SK-N-MC (cell line): ENCODE data around the gene LINGO4.

Experiments used
- DNase-seq: peaks from one replicate; pipeline ENCODE4 v3.0.0-alpha.2; 2011; ENCODE audit warnings: low read depth, low spot score
- H3K27ac ChIP-seq: fragments of 200-600 bp; sonication (generic); 2 replicates; pipeline ENCODE4 v1.5.1; 2016; ENCODE audit warnings: mixed run types
- H3K36me3 ChIP-seq: fragments of 200-600 bp; sonication (generic); 2 replicates; pipeline ENCODE4 v1.6.1; 2017; ENCODE audit warnings: antibody characterized with exemption, low read length, mixed read lengths; ENCODE audit not compliant: insufficient read depth
- H3K4me3 ChIP-seq: fragments of 200-600 bp; sonication (generic); 2 replicates; pipeline ENCODE4 v1.5.1; 2016
- H3K9ac ChIP-seq: fragments of 200-600 bp; sonication (generic); 2 replicates; pipeline ENCODE4 v1.8.0; 2017; ENCODE audit warnings: mixed run types, mixed read lengths; ENCODE audit not compliant: insufficient read length
- H3K9me3 ChIP-seq: fragments of 200-600 bp; sonication (generic); 2 replicates; pipeline ENCODE4 v1.6.1; 2017; ENCODE audit warnings: low read depth, mild to moderate bottlenecking, antibody characterized with exemption, low read length, moderate library complexity, mixed read lengths
- EZH2 ChIP-seq: fragments of 200-600 bp; sonication (generic); IDR thresholded peaks from one replicate; pipeline ENCODE4 v1.6.1; 2017; ENCODE audit warnings: antibody characterized with exemption
- FOXP2 ChIP-seq: optimal IDR thresholded peaks from 2 replicates; pipeline ENCODE3; 2011; ENCODE audit warnings: mild to moderate bottlenecking, moderate library complexity; ENCODE audit not compliant: insufficient read depth; ENCODE audit errors: extremely low read length, control extremely low read depth
- POLR2AphosphoS5 ChIP-seq: IDR thresholded peaks from 2 replicates; pipeline ENCODE4 v1.6.1; 2012; ENCODE audit warnings: mild to moderate bottlenecking, low read depth, low read length, borderline replicate concordance

Gene LINGO4

GRCh38 chr1:151847867-151848596 is 42.8 kb upstream of the LINGO4 start:
- Histone ChIP-seq H3K9me3 (no peaks in the 10 kb centered on the region), H3K27ac (no peak overlapping the region), H3K9ac (no peak overlapping the region), H3K4me3 (no peak overlapping the region), H3K36me3 (no peaks in the 10 kb centered on the region)
- no peak for TF ChIP-seq FOXP2
- no peak for TF ChIP-seq POLR2AphosphoS5
- TF ChIP-seq EZH2: no peak
- DNase-seq: no peak

GRCh38 chr1:151846686-151847237 is 41.5 kb upstream of the LINGO4 start:
- no peaks in the 10 kb centered on the region for H3K9me3 ChIP-seq
- no peaks in the 10 kb centered on the region for H3K36me3 ChIP-seq
- H3K9ac ChIP-seq: no peak overlapping the region
- no peak for TF ChIP-seq EZH2
- TF ChIP-seq POLR2AphosphoS5: no peak
- TF ChIP-seq FOXP2: no peak
- H3K27ac ChIP-seq: no peak overlapping the region
- no peak for DNase-seq
- H3K4me3 ChIP-seq: no peak overlapping the region

- TF ChIP-seq EZH2 (no peak), FOXP2 (no peak), POLR2AphosphoS5 (no peak)
- Histone ChIP-seq H3K9ac (no peak overlapping the region), H3K27ac (no peak overlapping the region), H3K4me3 (no peak overlapping the region), H3K9me3 (no peaks in the 10 kb centered on the region), H3K36me3 (no peaks in the 10 kb centered on the region)
- DNase-seq: no peak
Observed at GRCh38 chr1:151846062-151846568, 40.9 kb upstream of the LINGO4 start.

- no peak for TF ChIP-seq EZH2
- TF ChIP-seq POLR2AphosphoS5: no peak
- no peak for TF ChIP-seq FOXP2
- no peak for DNase-seq
Observed at GRCh38 chr1:151843398-151843797, 38.2 kb upstream of the LINGO4 start.

GRCh38 chr1:151841141-151841540 is 35.9 kb upstream of the LINGO4 start:
- TF ChIP-seq FOXP2 (no peak), POLR2AphosphoS5 (no peak), EZH2 (no peak)
- no peak overlapping the region for H3K9ac ChIP-seq
- H3K36me3 ChIP-seq: no peaks in the 10 kb centered on the region
- H3K9me3 ChIP-seq: no peaks in the 10 kb centered on the region
- no peak overlapping the region for H3K27ac ChIP-seq
- no peak overlapping the region for H3K4me3 ChIP-seq
- no peak for DNase-seq

More at GRCh38 chr1:151843398-151843797, 38.2 kb upstream of the LINGO4 start:
- no peaks in the 10 kb centered on the region for H3K9me3 ChIP-seq
- H3K4me3 ChIP-seq: no peak overlapping the region
- H3K36me3 ChIP-seq: no peaks in the 10 kb centered on the region
- H3K9ac ChIP-seq: no peak overlapping the region
- no peak overlapping the region for H3K27ac ChIP-seq

- TF ChIP-seq POLR2AphosphoS5: no peak
- no peak for TF ChIP-seq FOXP2
- no peaks in the 10 kb centered on the region for H3K36me3 ChIP-seq
- DNase-seq: no peak
- H3K9ac ChIP-seq: no peak overlapping the region
- H3K27ac ChIP-seq: no peak overlapping the region
- H3K9me3 ChIP-seq: no peaks in the 10 kb centered on the region
- H3K4me3 ChIP-seq: no peak overlapping the region
Observed at GRCh38 chr1:151840421-151840820, 35.2 kb upstream of the LINGO4 start.

- DNase-seq: no peak
- H3K9me3 ChIP-seq: no peaks in the 10 kb centered on the region
- H3K27ac ChIP-seq: no peak within 1 kb of the TSS
- H3K9ac ChIP-seq: no peak within 1 kb of the TSS
- no peak within 1 kb of the TSS for H3K4me3 ChIP-seq
- H3K36me3 ChIP-seq: no peaks in the 10 kb centered on the region
- TF ChIP-seq POLR2AphosphoS5 (no peak), EZH2 (no peak), FOXP2 (no peak)
Observed at GRCh38 chr1:151839457-151840403, 34.5 kb upstream of the LINGO4 start, which contains the start of gene C2CD4D. Gene C2CD4D (minus strand): TSS chr1:151839820. CDS start chr1:151838989, 831 bp downstream.

- no peak for TF ChIP-seq FOXP2
- no peak for TF ChIP-seq EZH2
- TF ChIP-seq POLR2AphosphoS5: no peak
- no peak for DNase-seq
- no peaks in the 10 kb centered on the region for H3K9me3 ChIP-seq
- no peak overlapping the region for H3K9ac ChIP-seq
- no peak overlapping the region for H3K4me3 ChIP-seq
- H3K27ac ChIP-seq: no peak overlapping the region
- H3K36me3 ChIP-seq: no peaks in the 10 kb centered on the region
Observed at GRCh38 chr1:151839082-151839412, 33.8 kb upstream of the LINGO4 start.
